Esophagus squamous epithelium (tissue), 4 donors: ENCODE measurements around the gene ATG3.

Experiments used
- POLR2A ChIP-seq, 4 donors: fragments of 450-650 bp; IDR thresholded peaks; one replicate each; pipeline ENCODE4 v1.6.1; 2017; ENCODE audit warnings: antibody characterized with exemption in 4 of 4, mild to moderate bottlenecking in 4 of 4, moderate library complexity in 3 of 4
- TF ChIP-seq, protein P1 (sequence below), 6 experiments: fragments of 450-650 bp in 4 of 6; fragments of 200-600 bp in 2 of 6; sonication (generic) in 2 of 6; IDR thresholded peaks; one replicate each; pipeline ENCODE4 v1.5.1; 2016 to 2019; ENCODE audit warnings: antibody characterized with exemption in 6 of 6, mild to moderate bottlenecking in 4 of 6, moderate library complexity in 4 of 6

DNA sequence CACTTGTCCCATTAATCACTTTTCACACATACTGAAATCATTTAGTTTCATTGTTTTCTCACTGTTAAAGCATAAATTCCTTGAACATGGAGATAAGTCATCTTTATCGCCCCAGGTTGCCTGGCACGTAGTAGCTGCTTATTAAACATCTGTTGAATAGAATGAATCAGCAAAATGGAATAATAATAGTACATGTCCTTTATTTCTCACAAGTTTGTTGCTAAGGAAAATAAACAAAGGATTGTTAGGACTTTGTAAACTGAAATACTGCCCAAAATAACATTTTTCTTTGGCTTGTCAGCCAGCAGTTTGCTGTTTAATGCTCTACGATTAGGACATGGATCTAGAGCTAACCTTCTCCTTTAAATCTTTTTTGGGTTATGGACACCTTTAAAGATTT lies 17.9 kb upstream of the ATG3 start:
- TF ChIP-seq POLR2A (IDR thresholded peaks at IDR 0.05): no peak
- TF ChIP-seq, protein P1, sequence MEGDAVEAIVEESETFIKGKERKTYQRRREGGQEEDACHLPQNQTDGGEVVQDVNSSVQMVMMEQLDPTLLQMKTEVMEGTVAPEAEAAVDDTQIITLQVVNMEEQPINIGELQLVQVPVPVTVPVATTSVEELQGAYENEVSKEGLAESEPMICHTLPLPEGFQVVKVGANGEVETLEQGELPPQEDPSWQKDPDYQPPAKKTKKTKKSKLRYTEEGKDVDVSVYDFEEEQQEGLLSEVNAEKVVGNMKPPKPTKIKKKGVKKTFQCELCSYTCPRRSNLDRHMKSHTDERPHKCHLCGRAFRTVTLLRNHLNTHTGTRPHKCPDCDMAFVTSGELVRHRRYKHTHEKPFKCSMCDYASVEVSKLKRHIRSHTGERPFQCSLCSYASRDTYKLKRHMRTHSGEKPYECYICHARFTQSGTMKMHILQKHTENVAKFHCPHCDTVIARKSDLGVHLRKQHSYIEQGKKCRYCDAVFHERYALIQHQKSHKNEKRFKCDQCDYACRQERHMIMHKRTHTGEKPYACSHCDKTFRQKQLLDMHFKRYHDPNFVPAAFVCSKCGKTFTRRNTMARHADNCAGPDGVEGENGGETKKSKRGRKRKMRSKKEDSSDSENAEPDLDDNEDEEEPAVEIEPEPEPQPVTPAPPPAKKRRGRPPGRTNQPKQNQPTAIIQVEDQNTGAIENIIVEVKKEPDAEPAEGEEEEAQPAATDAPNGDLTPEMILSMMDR (IDR thresholded peaks at IDR 0.05): no peak
